Measurements from ENCODE around the gene NHERF1.

GRCh38 chr17:74816905-74817620, 68.6 kb downstream of the NHERF1 start:
- TF ChIP-seq POLR2AphosphoS5 (IDR thresholded peaks at IDR 0.05; ENCODE audit: low read depth, low read length): no peak
- TF ChIP-seq, protein P1, sequence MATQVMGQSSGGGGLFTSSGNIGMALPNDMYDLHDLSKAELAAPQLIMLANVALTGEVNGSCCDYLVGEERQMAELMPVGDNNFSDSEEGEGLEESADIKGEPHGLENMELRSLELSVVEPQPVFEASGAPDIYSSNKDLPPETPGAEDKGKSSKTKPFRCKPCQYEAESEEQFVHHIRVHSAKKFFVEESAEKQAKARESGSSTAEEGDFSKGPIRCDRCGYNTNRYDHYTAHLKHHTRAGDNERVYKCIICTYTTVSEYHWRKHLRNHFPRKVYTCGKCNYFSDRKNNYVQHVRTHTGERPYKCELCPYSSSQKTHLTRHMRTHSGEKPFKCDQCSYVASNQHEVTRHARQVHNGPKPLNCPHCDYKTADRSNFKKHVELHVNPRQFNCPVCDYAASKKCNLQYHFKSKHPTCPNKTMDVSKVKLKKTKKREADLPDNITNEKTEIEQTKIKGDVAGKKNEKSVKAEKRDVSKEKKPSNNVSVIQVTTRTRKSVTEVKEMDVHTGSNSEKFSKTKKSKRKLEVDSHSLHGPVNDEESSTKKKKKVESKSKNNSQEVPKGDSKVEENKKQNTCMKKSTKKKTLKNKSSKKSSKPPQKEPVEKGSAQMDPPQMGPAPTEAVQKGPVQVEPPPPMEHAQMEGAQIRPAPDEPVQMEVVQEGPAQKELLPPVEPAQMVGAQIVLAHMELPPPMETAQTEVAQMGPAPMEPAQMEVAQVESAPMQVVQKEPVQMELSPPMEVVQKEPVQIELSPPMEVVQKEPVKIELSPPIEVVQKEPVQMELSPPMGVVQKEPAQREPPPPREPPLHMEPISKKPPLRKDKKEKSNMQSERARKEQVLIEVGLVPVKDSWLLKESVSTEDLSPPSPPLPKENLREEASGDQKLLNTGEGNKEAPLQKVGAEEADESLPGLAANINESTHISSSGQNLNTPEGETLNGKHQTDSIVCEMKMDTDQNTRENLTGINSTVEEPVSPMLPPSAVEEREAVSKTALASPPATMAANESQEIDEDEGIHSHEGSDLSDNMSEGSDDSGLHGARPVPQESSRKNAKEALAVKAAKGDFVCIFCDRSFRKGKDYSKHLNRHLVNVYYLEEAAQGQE (IDR thresholded peaks at IDR 0.05; ENCODE audit: insufficient read depth in 1 of 2, low read depth in 2 of 2, low read length in 2 of 2): no peak
- TF ChIP-seq TAF1 (IDR thresholded peaks at IDR 0.05; ENCODE audit: borderline replicate concordance, insufficient read depth, low read length): no peak
- no peak for TF ChIP-seq SIN3A (IDR thresholded peaks at IDR 0.05; ENCODE audit: borderline replicate concordance, insufficient read depth, low read length)
